Epidermal melanocyte (primary cell): ENCODE results near the gene SLC43A3.
"Not testable (repeated sequence)": the region's sequence is repeated elsewhere in the genome, so short reads cannot be mapped to it uniquely, and the experiment has no call there.

Experiments used
- DNase-seq: peaks from one replicate; pipeline ENCODE4 v3.0.0; 2011; ENCODE audit warnings: low spot score; ENCODE audit not compliant: insufficient read length

SLC43A3 gene

DNA sequence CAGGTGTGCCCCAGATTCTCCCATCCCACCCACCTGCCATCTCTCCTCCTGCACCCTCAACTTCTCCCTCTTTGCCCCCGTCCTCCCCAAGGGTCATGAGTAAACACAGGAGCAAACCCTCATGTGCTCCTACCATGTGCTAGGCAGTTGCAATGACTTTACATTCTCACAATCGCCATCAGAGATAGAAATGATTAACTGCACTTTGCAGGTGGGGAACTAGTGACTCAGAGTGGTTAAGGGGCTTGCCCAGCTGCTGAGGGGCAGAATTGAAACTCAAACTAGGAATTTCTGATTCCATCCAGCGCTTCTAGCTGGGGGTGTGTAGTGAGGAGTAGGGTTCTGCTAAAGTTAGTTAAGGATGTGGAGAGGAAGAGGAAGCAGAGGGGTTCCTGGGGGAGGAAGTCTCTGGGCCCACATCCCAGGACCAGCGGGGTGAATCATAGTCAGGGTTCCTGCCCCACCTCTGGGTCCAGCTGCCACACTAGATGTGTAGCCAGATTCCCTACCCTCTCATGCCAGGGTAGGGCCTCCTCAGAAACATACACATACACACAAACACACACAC lies 20.5 kb downstream of the SLC43A3 start:
- no peak for DNase-seq

DNA sequence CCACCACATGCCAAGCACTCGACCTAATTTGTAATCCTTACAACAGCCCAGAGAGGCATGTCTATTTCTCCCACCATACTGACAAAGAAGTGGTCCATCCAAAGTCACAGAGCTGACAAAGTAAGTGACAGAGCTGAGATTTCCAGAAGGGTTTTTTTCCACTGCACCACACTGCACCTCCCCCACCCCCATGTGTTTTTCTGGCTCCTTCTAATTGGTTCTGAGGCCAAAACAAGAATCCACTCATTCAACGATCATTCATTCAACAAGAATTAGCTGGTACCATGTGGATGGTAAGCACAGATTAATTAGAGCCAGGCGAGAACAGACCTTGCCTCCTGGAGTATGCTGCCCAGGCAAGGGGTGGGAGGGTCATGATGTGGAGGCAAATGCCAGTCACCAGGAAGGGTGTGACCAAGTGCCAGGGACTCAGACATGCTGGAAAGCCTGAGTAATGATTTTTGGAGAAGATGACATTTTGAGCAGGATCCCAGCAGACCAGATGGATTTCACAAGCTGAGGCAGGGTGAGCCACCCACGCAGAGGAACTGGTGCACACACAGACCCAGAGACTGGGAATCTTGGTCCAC lies 21.6 kb downstream of the SLC43A3 start:
- no peak for DNase-seq

DNA sequence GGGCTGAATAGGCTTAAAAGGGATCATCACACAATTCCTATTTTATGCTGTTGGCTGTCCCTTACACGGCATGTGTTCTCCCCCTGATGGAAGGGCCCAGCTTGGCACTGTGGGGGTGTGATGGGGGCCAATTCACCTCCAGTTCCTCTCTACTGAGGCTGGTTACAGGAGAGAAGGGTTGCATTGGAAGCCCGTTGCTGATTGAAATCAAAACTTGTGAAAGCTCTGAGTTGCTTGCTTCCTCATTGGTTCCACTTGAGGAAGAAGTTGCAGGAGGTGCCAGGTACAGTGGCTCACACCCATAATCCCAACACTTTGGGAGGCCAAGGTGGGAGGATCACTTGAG lies 23.1 kb downstream of the SLC43A3 start:
- DNase-seq = no peak

DNA sequence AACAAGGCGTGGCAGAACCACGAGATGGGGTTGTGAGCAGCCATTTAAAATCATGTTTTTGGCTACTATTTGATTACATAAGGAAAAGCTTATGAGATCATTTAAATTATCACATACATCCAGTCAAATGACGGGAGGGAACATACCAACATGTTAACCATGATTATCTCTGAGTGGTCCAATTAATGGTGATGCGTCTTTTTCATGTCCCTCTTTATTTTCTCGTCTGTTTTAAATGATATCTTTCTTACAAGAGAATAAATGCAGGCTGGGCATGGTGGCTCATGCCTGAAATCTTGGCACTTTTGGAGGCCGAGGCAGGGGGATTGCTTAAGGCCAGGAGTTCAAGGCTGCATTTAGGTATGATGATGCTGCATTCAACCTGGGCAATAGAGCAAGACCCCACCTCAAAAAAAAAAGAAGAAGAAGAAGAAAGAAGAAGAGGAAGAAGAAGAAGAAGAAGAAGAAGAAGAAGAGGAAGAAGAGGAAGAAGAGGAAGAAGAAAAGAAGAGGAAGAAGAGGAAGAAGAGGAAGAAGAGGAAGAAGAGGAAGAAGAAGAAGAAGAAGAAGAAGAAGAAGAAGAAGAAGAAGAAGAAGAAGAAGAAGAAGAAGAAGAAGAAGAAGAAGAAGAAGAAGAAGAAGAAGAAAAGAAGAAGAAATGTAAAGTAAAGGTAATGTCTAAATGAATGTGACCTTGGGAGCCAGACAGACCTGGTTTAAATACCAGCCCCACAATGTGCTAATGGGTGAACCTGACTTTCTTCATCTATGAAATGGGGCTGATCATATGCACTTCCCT lies 23.7 kb downstream of the SLC43A3 start:
- not testable (repeated sequence) for DNase-seq

DNA sequence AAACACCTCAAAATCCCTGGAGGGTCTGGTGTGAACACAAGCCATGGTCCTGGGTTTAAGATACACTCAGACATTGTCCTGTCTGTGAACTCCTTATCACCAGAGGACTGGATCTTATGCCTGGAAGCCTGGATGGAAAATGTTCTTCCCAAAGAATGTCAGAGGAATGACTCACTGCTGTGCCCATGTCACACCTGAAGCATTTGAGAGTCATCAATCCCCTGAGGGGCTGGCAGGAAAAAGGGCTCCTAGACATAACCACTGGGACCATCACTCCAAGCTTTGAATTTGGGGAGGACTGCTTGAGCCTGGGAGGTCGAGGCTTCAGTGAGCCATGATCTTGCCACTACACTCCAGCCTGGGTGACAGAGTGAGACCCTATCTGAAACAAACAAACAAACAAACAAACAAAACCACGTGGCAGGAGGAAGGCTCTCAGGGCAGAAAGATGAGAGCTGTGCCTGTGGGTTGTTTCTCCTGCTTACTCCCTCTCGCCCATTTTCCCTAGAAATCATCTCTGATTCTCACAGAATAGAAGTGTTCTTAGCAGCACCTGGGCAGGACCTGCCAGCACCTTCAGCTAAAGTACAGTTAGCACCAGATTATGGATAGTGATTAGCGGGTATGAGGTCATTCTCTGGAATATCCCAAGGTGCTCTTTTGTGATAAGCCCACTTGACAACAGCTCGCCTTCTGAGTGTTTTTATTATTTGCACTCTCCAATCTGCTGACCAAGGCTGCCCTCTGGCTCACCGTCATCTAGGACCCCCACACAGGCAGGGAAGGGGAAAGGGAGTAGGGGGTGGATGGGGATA lies 24.5 kb downstream of the SLC43A3 start:
- DNase-seq = no peak

DNA sequence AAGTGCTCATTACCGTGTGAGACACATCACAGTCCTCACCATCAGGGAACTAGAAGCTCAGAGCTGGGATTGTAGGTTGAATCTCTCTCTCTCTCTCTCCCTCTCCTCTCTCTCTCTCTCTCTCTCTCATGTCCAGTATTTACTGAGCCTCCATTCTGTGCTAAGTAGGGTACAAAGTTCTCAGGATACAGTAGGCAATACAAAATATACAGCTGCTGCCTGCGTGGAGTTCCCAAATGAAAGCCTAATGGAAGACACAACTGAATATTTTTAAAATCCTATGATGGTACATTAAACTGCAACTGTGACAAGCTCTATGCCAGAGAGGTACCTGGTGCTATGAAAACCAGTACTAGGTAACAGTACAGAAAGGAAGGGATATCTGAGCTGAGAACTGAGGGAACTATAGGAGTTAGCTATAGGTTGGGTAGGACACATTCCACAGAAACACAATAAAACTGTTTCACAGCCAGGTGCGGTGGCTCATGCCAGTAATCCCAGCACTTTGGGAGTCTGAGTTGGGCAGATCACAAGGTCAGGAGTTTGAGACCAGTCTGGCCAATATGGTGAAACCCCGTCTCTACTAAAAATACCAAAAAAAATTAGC lies 26.8 kb downstream of the SLC43A3 start:
- no peak for DNase-seq

DNA sequence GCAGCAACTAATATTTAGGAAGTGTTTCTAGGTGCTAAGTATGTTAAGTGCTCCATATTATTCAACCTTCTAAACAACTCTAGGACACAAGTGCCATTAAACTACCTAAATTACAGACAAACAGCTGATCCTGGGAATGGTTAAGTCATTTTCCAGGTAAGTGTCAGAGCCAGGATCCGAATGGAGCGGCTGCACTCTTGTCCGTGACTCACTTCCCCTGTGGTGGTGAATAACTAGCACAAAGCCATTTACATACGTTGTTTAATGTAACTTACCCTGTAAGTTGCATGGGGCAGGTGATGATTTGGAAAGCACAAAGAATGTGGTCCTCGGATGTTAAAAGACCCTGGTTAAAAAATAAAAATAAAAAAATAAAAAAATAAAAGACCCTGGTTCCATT lies 27.7 kb downstream of the SLC43A3 start:
- DNase-seq = no peak

DNA sequence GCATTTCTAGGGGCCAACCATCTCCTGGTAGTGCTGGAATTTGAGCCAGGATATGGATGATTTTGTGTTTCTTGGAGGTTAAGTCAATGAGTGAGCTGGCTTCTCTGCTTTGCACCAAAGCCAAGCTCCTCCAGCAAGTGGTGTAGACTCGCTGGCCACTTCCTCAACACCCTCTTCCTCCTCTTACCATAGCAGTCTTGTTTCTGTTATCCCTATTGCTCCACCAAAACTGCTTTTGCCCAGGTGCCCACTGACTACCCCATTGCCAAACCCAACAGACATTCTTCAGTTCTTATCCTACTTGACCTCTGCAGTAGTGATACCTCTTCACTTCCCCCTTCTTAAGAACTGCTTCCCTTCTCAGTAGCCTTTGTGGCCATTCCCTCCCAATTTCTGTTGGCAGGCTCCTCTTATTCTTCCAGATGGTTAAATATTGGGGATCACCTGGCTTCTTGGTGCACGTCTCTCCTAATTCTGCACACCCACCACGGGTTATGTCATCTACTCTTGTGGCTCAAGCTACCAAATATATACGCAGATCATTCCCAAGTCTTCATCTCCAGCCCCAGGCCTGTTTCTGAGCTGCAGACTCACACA lies 29.4 kb downstream of the SLC43A3 start:
- DNase-seq = no peak

DNA sequence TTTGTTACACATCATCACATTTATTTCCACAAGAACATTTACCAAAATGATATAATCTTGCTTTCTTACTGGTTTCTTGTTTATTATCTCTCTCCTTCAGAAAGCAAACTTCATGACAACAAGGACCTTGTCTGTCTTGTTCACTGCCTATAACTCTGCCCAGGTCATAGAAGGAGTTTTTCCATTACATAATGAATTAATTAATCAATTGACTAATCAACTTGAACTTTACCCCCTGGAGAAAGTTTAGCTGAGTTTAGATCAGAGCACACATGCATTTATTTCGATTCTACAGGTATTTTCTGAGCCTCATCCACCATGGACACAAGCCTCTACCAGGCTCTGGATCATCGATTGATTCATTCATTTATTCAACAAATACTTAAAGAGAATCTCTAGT lies 30.2 kb downstream of the SLC43A3 start:
- no peak for DNase-seq

DNA sequence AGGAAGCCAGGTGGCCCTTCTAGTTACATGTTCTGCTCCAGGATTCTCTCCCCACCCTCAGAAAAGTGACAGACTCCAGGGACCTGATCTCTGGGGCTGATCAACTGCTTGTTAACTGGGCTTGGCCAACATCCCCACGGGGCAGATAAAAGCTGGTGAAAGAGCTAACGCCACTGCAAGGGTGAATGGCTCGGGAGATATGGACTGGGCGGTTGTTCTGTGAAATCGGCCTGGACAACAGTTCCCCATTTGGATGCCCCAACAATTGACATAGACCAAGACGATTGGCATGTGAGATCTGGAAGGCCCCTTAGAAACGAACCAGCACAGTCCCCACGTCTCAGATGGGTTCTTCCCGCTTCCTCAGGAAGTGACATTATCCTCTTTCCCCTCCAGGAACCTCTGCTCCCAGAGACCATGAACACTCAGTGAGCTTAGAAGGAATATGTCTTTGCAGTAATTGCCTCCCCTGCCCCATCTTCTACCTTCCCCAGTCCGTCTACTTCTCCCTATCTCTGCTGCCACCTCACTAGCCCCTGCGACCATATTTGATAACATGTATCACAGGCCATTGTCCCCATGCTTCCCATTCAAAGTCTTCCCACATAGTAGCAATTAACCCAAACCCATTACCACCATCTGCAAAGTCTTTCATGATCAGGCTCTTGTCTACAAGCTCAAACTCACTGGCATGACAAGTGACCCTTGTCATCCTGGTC lies 30.9 kb downstream of the SLC43A3 start:
- no peak for DNase-seq

DNA sequence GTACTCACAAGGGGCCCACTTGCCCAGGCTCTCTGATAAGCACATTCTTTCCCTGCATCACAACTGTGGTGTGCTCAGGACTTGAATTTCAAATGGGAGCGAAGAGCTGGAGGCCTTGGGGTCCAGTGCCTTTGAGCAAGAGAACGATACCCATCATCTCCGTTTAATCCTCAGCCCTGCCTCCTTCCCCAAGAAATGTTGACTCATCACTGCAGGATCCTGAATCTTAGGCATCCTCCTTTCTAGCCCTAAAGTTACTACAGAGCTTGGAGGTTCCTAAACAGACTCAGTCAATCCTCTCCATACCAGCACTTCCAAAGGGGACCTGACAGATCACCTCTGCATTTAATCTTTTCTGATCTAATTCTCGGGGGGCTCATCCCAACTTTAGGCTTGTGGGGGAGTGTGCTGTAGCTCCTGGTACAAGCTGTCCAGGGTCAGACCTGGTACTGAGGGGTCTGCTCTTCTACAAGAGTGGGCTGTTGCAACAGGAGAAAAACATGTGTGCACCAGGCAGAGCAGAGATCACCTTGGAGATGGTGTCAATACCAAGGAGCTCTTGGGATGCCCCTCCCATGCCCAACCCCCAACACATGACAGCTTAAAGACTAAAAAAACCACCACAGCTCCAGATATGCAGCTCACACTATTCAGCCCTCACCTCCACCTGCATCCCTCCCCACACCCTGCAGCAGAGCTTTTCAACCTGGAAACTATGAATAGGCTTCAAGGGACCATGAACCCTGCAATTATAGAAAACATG lies 32.5 kb downstream of the SLC43A3 start:
- DNase-seq = no peak

DNA sequence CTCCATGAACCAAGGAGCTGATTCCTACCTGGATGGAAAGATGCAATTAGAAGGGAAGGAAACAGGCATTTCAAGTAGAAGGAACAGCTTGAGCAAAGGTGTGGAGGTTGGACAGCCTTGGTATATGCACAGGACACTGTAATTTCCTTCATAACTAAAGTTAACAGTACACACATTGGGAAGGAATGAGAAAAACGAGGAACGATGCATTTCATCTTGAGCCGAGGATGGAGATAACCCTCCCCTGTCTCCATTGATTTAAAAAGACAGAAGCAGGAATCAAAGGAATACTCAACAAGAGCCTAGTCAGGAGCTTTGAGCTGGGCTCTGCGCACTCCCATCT lies 34.2 kb downstream of the SLC43A3 start:
- DNase-seq = no peak

DNA sequence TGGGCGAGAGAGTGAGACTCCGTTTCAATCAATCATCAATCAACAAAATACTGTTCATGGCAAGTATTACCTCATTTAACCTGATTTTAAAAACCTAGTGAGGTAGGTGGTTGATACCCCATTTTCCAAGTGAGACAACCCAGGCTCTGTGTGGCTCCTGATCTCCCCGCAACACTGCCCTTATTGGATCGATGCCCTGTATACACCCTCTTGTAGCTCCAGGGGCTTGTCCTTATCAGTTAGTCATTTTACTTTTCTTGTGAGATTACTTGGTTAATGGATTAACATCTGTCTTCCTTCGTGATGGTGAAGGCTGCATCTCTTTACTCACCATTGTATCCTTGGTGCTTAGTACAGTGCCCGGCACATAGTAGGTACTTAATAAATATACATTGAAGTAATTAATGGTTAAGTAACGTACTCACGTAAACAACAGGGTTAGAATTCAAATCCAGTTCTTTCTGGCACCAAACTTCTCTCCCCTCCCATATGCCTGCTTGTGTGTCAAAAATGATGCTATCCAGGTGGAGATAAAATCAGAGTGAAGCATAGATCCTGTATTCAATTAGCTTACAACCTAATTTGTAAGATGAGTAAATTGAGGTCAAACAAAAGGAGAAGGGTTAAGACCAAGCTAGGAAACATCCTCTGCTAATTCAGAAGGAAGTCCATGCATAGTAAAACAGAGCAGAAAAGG lies 34.7 kb downstream of the SLC43A3 start:
- DNase-seq = no peak

DNA sequence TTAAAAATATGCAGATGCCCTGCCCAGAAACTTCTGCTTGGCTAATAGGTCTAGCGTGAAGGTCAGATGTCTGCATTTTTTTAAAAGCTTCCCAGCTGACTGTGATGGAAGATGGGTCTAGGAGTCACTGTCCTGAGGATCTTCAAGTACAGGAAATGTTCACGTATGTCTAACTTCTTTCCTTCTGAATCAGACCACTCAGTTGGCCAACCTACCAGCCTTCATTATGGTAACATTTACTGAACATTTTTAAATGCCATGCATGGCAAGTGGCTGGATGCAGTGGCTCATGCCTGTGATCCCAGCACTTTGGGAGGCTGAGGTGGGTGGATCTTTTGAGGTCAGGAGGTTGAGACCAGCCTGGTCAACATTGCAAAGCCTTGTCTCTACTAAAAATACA lies 35.4 kb downstream of the SLC43A3 start:
- no peak for DNase-seq

DNA sequence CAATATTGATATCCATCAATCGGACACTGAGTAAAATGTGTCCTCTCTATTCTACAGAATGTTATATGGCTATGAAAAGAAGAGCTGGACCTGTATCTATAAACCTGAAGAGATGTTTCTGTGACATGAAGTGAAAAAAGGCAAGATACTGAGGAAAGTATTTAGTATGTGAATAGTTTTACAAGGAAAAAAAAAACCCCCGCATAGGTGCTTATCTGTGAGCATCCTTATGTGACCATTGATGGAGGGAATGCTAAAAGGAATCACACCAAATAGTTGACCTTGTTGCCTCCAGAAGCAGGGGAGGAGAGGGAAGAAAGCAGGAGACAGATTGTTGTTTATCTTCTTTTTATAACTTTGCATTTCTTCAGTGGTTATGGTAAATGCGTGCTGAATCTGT lies 35.8 kb downstream of the SLC43A3 start:
- no peak for DNase-seq

DNA sequence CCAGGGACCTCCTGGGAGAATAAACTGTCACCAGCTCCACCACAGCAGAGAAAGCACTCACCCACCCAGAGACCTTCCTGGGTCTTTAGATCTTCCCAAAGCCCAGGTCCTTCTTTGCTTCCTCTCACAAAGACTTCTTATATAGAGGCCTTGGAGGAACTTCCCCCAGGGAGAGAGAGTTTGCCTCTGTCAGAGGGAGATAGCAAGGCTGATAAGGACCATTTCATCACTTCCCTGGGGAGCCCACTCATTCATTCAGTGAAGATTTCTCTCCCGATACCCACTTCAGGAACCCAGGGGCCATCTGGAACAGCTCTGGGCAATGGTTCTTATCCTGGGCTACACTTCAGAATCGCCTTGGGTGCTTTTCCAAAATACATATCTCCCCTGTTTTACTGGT lies 36.4 kb downstream of the SLC43A3 start, which contains the start of gene PRG2:
Gene PRG2, minus strand, starts transcription at position 116 of the 400 bp plus-strand sequence. CDS start 706 bp downstream, outside the sequence.
- DNase-seq = no peak

DNA sequence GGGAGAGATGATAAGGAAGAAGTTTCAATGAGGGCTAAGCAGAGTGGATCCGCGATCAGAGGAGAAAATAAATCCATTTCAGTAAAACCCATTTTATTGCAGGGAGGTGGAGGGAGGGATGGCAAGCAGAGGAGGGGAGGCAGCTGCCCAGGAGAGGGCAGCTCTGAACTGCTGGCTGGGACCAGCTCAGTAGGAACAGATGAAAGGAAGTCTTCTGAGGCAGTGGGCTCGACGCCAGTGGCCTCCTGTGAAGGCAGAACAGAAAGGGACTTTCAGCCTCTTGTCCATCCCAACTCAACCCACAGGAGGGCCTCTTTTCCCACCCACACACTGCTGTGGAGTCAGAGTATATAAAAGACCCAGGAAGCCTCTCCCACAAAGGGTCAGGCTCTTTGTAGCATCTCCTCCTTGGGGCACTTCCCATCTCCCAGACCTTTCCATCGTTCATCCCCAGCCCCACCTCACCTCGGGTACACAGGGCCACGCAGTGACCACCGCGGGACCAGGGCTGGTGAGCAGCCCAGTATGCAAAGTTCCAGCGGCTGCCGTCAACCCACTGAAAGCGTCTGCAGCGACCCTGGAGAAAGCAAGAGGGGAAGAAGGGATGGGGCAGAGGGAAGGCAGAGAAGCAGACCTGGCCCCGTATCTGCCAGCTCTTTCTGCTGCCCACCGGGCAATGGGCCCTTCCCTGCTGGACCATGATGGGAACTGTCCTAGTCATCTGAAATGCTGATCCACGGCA lies 39.5 kb downstream of the SLC43A3 start:
- DNase-seq = no peak

DNA sequence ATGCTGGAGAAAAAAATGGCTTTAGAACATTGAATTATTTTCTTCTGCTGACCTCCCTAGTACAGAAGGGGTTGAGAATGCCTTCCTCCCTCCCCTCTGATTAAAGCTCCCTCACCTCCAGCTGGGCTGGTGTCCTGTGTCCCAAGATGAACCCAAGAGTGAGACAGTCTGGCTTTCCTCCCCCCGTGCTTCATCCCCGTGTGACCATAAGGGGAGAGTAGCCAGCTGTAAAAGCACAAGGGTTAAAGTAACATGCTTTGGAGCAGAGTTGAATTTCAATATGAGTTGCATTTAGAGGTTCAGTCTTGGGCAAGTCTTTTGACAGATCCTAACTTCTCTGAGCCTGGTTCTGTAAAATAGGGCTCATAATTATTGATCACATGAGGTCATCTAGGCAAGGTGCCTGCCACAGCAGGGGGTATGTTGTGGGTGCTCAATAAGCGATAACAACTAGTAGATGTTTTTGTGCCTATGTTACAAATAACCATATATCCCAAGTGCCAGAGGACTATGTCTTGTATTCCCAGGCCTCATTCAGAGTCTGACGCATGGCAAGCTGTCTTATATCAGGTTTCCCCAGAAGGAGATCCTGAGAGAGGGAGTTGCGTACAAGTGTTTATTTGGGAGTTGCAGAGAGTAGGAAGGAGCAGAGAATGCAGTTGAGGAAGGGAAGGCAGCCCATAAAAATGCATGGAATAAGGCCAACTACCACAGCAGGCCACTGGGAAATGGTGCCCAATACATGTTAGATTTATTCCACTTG lies 40.6 kb downstream of the SLC43A3 start:
- no peak for DNase-seq
